Cardiac muscle cell (in vitro differentiated cells and primary cell): ENCODE measurements around the gene SBF2. TPM values are rescaled to one million over a fixed set of nuclear protein-coding genes. Genes with fewer than 3 reads are reported as not detected.

Experiments
- DNase-seq, 2 donors: peaks; one replicate each; pipeline versions ENCODE4 v3.0.0 to v3.0.0-alpha.2; 2010 to 2017; ENCODE audit warnings: low read depth in 1 of 2, low spot score in 1 of 2
- H3K27ac ChIP-seq: fragments of 200-600 bp; sonication (generic); 2 replicates; pipeline ENCODE4 v1.5.1; 2016
- H3K27me3 ChIP-seq: fragments of 200-600 bp; sonication (generic); 2 replicates; pipeline ENCODE4 v1.6.0; 2016; ENCODE audit warnings: control low read depth
- H3K36me3 ChIP-seq: fragments of 200-600 bp; sonication (generic); 2 replicates; pipeline ENCODE4 v1.5.1; 2016; ENCODE audit warnings: control low read depth
- H3K4me1 ChIP-seq: fragments of 200-600 bp; sonication (generic); 2 replicates; pipeline ENCODE4 v1.8.1; 2017; ENCODE audit warnings: low read depth, mild to moderate bottlenecking, mixed run types
- H3K4me3 ChIP-seq: fragments of 200-600 bp; sonication (generic); 2 replicates; pipeline ENCODE4 v1.5.1; 2016; ENCODE audit warnings: mild to moderate bottlenecking
- H3K9me3 ChIP-seq: fragments of 200-600 bp; sonication (generic); 2 replicates; pipeline ENCODE4 v1.5.1; 2017; ENCODE audit warnings: low read depth, mild to moderate bottlenecking, control low read depth
- CTCF ChIP-seq: IDR thresholded peaks from 2 replicates; pipeline ENCODE4 v1.5.1; 2012; ENCODE audit warnings: low read depth, mild to moderate bottlenecking, low read length
- polyA plus RNA-seq: library from polyadenylated mRNA; unstranded; fragments of >200 nt; fragmentation: Nextera tagmentation; extraction: Ambion mirVana; gene quantifications from 2 replicates; pipeline ENCODE4 v1.2.1, GENCODE V29; 2016
- total RNA-seq: library from RNA; depleted of rRNA; stranded (reverse); fragments of >200 nt; gene quantifications from 2 replicates; pipeline ENCODE4 v1.2.3, GENCODE V29; 2016

Gene SBF2
- total and polyA plus RNA-seq, 2 experiments from 2014 or later: 13.3 to 32.3 TPM

- H3K9me3 ChIP-seq: no peaks in the 10 kb centered on the region
- no peaks in the 10 kb centered on the region for H3K36me3 ChIP-seq
- TF ChIP-seq CTCF: no peak
- no peaks in the 10 kb centered on the region for H3K27me3 ChIP-seq
- H3K4me3 ChIP-seq: no peak overlapping the region
- DNase-seq: no peak
- H3K27ac ChIP-seq: no peak overlapping the region
- peaks cover 13% of the 10 kb centered on the region for H3K4me1 ChIP-seq
Observed at GRCh38 chr11:10158461-10158860, 135.6 kb downstream of the SBF2 start.

- peak in 1 of 2 donors; percentile 2 for DNase-seq
- no peaks in the 10 kb centered on the region for H3K4me1 ChIP-seq
- no peak overlapping the region for H3K27ac ChIP-seq
- no peak for TF ChIP-seq CTCF
- H3K27me3 ChIP-seq: no peaks in the 10 kb centered on the region
- H3K4me3 ChIP-seq: no peak overlapping the region
- H3K36me3 ChIP-seq: no peaks in the 10 kb centered on the region
- H3K9me3 ChIP-seq: no peaks in the 10 kb centered on the region
Observed at GRCh38 chr11:10155793-10156490, 138.1 kb downstream of the SBF2 start.

- DNase-seq: no peak
- Histone ChIP-seq H3K27me3 (no peaks in the 10 kb centered on the region), H3K4me1 (no peaks in the 10 kb centered on the region), H3K27ac (no peak overlapping the region), H3K4me3 (no peak overlapping the region), H3K9me3 (no peaks in the 10 kb centered on the region), H3K36me3 (no peaks in the 10 kb centered on the region)
- no peak for TF ChIP-seq CTCF
Observed at GRCh38 chr11:10150800-10151199, 143.2 kb downstream of the SBF2 start.

GRCh38 chr11:10149553-10149952, 144.5 kb downstream of the SBF2 start:
- H3K4me3 ChIP-seq: no peak overlapping the region
- DNase-seq: no peak
- no peaks in the 10 kb centered on the region for H3K36me3 ChIP-seq
- no peaks in the 10 kb centered on the region for H3K4me1 ChIP-seq
- TF ChIP-seq CTCF: no peak
- no peaks in the 10 kb centered on the region for H3K9me3 ChIP-seq
- no peaks in the 10 kb centered on the region for H3K27me3 ChIP-seq
- H3K27ac ChIP-seq: no peak overlapping the region

- no peak for TF ChIP-seq CTCF
- Histone ChIP-seq H3K27me3 (no peaks in the 10 kb centered on the region), H3K36me3 (no peaks in the 10 kb centered on the region), H3K9me3 (no peaks in the 10 kb centered on the region), H3K4me3 (no peak overlapping the region), H3K4me1 (no peaks in the 10 kb centered on the region), H3K27ac (no peak overlapping the region)
- DNase-seq: no peak
Observed at GRCh38 chr11:10147195-10147594, 146.8 kb downstream of the SBF2 start.
